Measurements from ENCODE around the gene MYL12A. TPM values are rescaled to one million over a fixed set of nuclear protein-coding genes. Genes with fewer than 3 reads are reported as not detected.
"Not testable (repeated sequence)": the region's sequence is repeated elsewhere in the genome, so short reads cannot be mapped to it uniquely, and the experiment has no call there.

The MYL12A gene
- polyA plus RNA-seq = 100 to 1,000 TPM; 270 to 708 (median 541) TPM
- long read RNA-seq, donor 1 = 0 reads
- long read RNA-seq, donor 2, transcript MYL12A-201 (4 exons, 1,229 nt) = major isoform, 84 of 156 reads
- long read RNA-seq, donor 2, partial matches to known transcripts = 69 of 156 reads
- long read RNA-seq, donor 2, other reads (novel, unspliced or antisense) = 0 of 156 reads
- long read RNA-seq, donor 3, transcript MYL12A-201 (4 exons, 1,229 nt) = major isoform, 103 of 135 reads
- long read RNA-seq, donor 3, transcript MYL12A-212 (1 exons, 738 nt) = minor isoform, 6 of 135 reads
- long read RNA-seq, donor 3, partial matches to known transcripts = 23 of 135 reads
- long read RNA-seq, donor 3, other reads (novel, unspliced or antisense) = 0 of 135 reads
- long read RNA-seq, donor 4, transcript MYL12A-201 (4 exons, 1,229 nt) = major isoform, 5 of 6 reads
- long read RNA-seq, donor 4, partial matches to known transcripts = 0 of 6 reads
- long read RNA-seq, donor 4, other reads (novel, unspliced or antisense) = 0 of 6 reads
- long read RNA-seq, donor 5, transcript MYL12A-201 (4 exons, 1,229 nt) = major isoform, 36 of 85 reads
- long read RNA-seq, donor 5, partial matches to known transcripts = 46 of 85 reads
- long read RNA-seq, donor 5, other reads (novel, unspliced or antisense) = 0 of 85 reads
- long read RNA-seq, donor 6, transcript MYL12A-201 (4 exons, 1,229 nt) = major isoform, 129 of 165 reads
- long read RNA-seq, donor 6, partial matches to known transcripts = 26 of 165 reads
- long read RNA-seq, donor 6, other reads (novel, unspliced or antisense) = 0 of 165 reads
- long read RNA-seq, donor 7, transcript MYL12A-207 (4 exons, 947 nt) = minor isoform, 5 of 598 reads
- long read RNA-seq, donor 7, transcript MYL12A-201 (4 exons, 1,229 nt) = major isoform, 400 of 598 reads
- long read RNA-seq, donor 7, transcript MYL12A-202 (4 exons, 899 nt) = minor isoform, 12 of 598 reads
- long read RNA-seq, donor 7, transcript MYL12A-212 (1 exons, 738 nt) = minor isoform, 5 of 598 reads
- long read RNA-seq, donor 7, partial matches to known transcripts = 173 of 598 reads
- long read RNA-seq, donor 7, other reads (novel, unspliced or antisense) = 0 of 598 reads
- long read RNA-seq, donor 8, transcript MYL12A-201 (4 exons, 1,229 nt) = major isoform, 20 of 38 reads
- long read RNA-seq, donor 8, partial matches to known transcripts = 12 of 38 reads
- long read RNA-seq, donor 8, other reads (novel, unspliced or antisense) = 0 of 38 reads
- long read RNA-seq, donor 9, transcript MYL12A-201 (4 exons, 1,229 nt) = major isoform, 30 of 31 reads
- long read RNA-seq, donor 9, partial matches to known transcripts = 0 of 31 reads
- long read RNA-seq, donor 9, other reads (novel, unspliced or antisense) = 0 of 31 reads
- long read RNA-seq, donor 10, transcript MYL12A-207 (4 exons, 947 nt) = minor isoform, 5 of 422 reads
- long read RNA-seq, donor 10, transcript MYL12A-208 (2 exons, 565 nt) = minor isoform, 15 of 422 reads
- long read RNA-seq, donor 10, transcript MYL12A-201 (4 exons, 1,229 nt) = major isoform, 223 of 422 reads
- long read RNA-seq, donor 10, partial matches to known transcripts = 175 of 422 reads
- long read RNA-seq, donor 10, other reads (novel, unspliced or antisense) = 0 of 422 reads

- Histone ChIP-seq H3K36me3 (ENCODE audit: control insufficient read depth in 3 of 3, insufficient read depth in 2 of 3, low read depth in 1 of 3, low read length in 3 of 3) (peaks cover 0 to 5% (median 0%) of the 10 kb centered on the region in 3 donors), H3K4me1 (ENCODE audit: control insufficient read depth in 3 of 3, insufficient read depth in 2 of 3, low read depth in 1 of 3, low read length in 2 of 3) (peaks cover 2 to 15% (median 8%) of the 10 kb centered on the region in 3 donors), H3K27me3 (ENCODE audit: control insufficient read depth in 3 of 3, insufficient read depth in 3 of 3, low read length in 3 of 3) (no peaks in the 10 kb centered on the region), H3K4me3 (ENCODE audit: low read depth in 1 of 3, low read length in 3 of 3) (peak within 1 kb of the TSS; percentile 80 to 100 (median 83)), H3K27ac (ENCODE audit: low read depth in 1 of 3, low read length in 2 of 3) (peak within 1 kb of the TSS; percentile 94 to 100 (median 99)), H3K9me3 (ENCODE audit: control insufficient read depth in 2 of 2, insufficient read depth in 1 of 2, low read depth in 1 of 2, low read length in 1 of 2) (peaks cover 0 to 8% of the 10 kb centered on the region in 2 donors)
- FAIRE-seq = no peak
- 0% methylated on average over 65 of the region's 65 CpGs for WGBS, 3 donors
- DNase-seq = peak; percentile 98 to 99
These were observed at the start of gene MYL12A for GRCh38 chr18:3247240-3248061. TSS of gene MYL12A (plus strand) at chr18:3247801. CDS start at chr18:3253248, 5,447 bp downstream.

GRCh38 chr18:3198260-3198860 is 49.2 kb upstream of the MYL12A start:
- 65 to 78% (median 75%) methylated on average over 11 of the region's 11 CpGs for WGBS, 3 donors
- not testable (repeated sequence) for H3K9me3 ChIP-seq (ENCODE audit: control insufficient read depth in 2 of 2, insufficient read depth in 1 of 2, low read depth in 1 of 2, low read length in 1 of 2); DNase-seq; H3K4me3 ChIP-seq (ENCODE audit: low read depth in 1 of 3, low read length in 3 of 3); H3K36me3 ChIP-seq (ENCODE audit: control insufficient read depth in 3 of 3, insufficient read depth in 2 of 3, low read depth in 1 of 3, low read length in 3 of 3); FAIRE-seq; H3K27me3 ChIP-seq (ENCODE audit: control insufficient read depth in 3 of 3, insufficient read depth in 3 of 3, low read length in 3 of 3); H3K4me1 ChIP-seq (ENCODE audit: control insufficient read depth in 3 of 3, insufficient read depth in 2 of 3, low read depth in 1 of 3, low read length in 2 of 3); H3K27ac ChIP-seq (ENCODE audit: low read depth in 1 of 3, low read length in 2 of 3)

- FAIRE-seq = peak; percentile 23
- 78 to 90% (median 79%) methylated on average over 2 of the region's 2 CpGs for whole genome bisulfite sequencing, 3 donors
- no peaks in the 10 kb centered on the region for H3K4me1 ChIP-seq (ENCODE audit: control insufficient read depth in 3 of 3, insufficient read depth in 2 of 3, low read depth in 1 of 3, low read length in 2 of 3)
These were observed 47.5 kb upstream of the MYL12A start for GRCh38 chr18:3199942-3200645.

GRCh38 chr18:3205239-3205638 is 42.4 kb upstream of the MYL12A start:
- FAIRE-seq (no peak), DNase-seq (no peak)
- Histone ChIP-seq H3K4me3 (ENCODE audit: low read depth in 1 of 3, low read length in 3 of 3) (no peak overlapping the region), H3K27me3 (ENCODE audit: control insufficient read depth in 3 of 3, insufficient read depth in 3 of 3, low read length in 3 of 3) (no peaks in the 10 kb centered on the region), H3K9me3 (ENCODE audit: control insufficient read depth in 2 of 2, insufficient read depth in 1 of 2, low read depth in 1 of 2, low read length in 1 of 2) (no peaks in the 10 kb centered on the region), H3K36me3 (ENCODE audit: control insufficient read depth in 3 of 3, insufficient read depth in 2 of 3, low read depth in 1 of 3, low read length in 3 of 3) (no peaks in the 10 kb centered on the region), H3K4me1 (ENCODE audit: control insufficient read depth in 3 of 3, insufficient read depth in 2 of 3, low read depth in 1 of 3, low read length in 2 of 3) (peaks cover 0 to 7% (median 4%) of the 10 kb centered on the region in 3 donors), H3K27ac (ENCODE audit: low read depth in 1 of 3, low read length in 2 of 3) (no peak overlapping the region)

More at GRCh38 chr18:3199942-3200645, 47.5 kb upstream of the MYL12A start:
- Histone ChIP-seq H3K27ac (ENCODE audit: low read depth in 1 of 3, low read length in 2 of 3) (no peak overlapping the region), H3K4me3 (ENCODE audit: low read depth in 1 of 3, low read length in 3 of 3) (no peak overlapping the region), H3K9me3 (ENCODE audit: control insufficient read depth in 2 of 2, insufficient read depth in 1 of 2, low read depth in 1 of 2, low read length in 1 of 2) (no peaks in the 10 kb centered on the region), H3K27me3 (ENCODE audit: control insufficient read depth in 3 of 3, insufficient read depth in 3 of 3, low read length in 3 of 3) (no peaks in the 10 kb centered on the region), H3K36me3 (ENCODE audit: control insufficient read depth in 3 of 3, insufficient read depth in 2 of 3, low read depth in 1 of 3, low read length in 3 of 3) (no peaks in the 10 kb centered on the region)
- DNase-seq = no peak

GRCh38 chr18:3207565-3207964 is 40.0 kb upstream of the MYL12A start:
- Histone ChIP-seq H3K4me1 (ENCODE audit: control insufficient read depth in 3 of 3, insufficient read depth in 2 of 3, low read depth in 1 of 3, low read length in 2 of 3) (peaks cover 0 to 15% (median 6%) of the 10 kb centered on the region in 3 donors), H3K4me3 (ENCODE audit: low read depth in 1 of 3, low read length in 3 of 3) (no peak overlapping the region), H3K27ac (ENCODE audit: low read depth in 1 of 3, low read length in 2 of 3) (peak overlapping the region in 1 of 3 donors; percentile 48), H3K9me3 (ENCODE audit: control insufficient read depth in 2 of 2, insufficient read depth in 1 of 2, low read depth in 1 of 2, low read length in 1 of 2) (no peaks in the 10 kb centered on the region), H3K36me3 (ENCODE audit: control insufficient read depth in 3 of 3, insufficient read depth in 2 of 3, low read depth in 1 of 3, low read length in 3 of 3) (no peaks in the 10 kb centered on the region), H3K27me3 (ENCODE audit: control insufficient read depth in 3 of 3, insufficient read depth in 3 of 3, low read length in 3 of 3) (no peaks in the 10 kb centered on the region)
- peak; percentile 26 to 74 for DNase-seq
- 65 to 87% (median 66%) methylated on average over 2 of the region's 2 CpGs for WGBS, 3 donors
- no peak for FAIRE-seq

- Histone ChIP-seq H3K36me3 (ENCODE audit: control insufficient read depth in 3 of 3, insufficient read depth in 2 of 3, low read depth in 1 of 3, low read length in 3 of 3) (peaks cover 0 to 7% (median 0%) of the 10 kb centered on the region in 3 donors), H3K4me1 (ENCODE audit: control insufficient read depth in 3 of 3, insufficient read depth in 2 of 3, low read depth in 1 of 3, low read length in 2 of 3) (peaks cover 0 to 24% (median 6%) of the 10 kb centered on the region in 3 donors), H3K9me3 (ENCODE audit: control insufficient read depth in 2 of 2, insufficient read depth in 1 of 2, low read depth in 1 of 2, low read length in 1 of 2) (peaks cover 0 to 3% of the 10 kb centered on the region in 2 donors), H3K27ac (ENCODE audit: low read depth in 1 of 3, low read length in 2 of 3) (no peak overlapping the region), H3K27me3 (ENCODE audit: control insufficient read depth in 3 of 3, insufficient read depth in 3 of 3, low read length in 3 of 3) (no peaks in the 10 kb centered on the region), H3K4me3 (ENCODE audit: low read depth in 1 of 3, low read length in 3 of 3) (no peak overlapping the region)
- no peak for DNase-seq
- WGBS, 3 donors = 72 to 78% (median 73%) methylated on average over 4 of the region's 4 CpGs
- FAIRE-seq = no peak
These were observed 37.6 kb upstream of the MYL12A start for GRCh38 chr18:3209859-3210569.

Measured in small intestine (tissue), 16 donors.